Measurements from ENCODE around the gene B4GALT5. TPM values are rescaled to one million over a fixed set of nuclear protein-coding genes. Genes with fewer than 3 reads are reported as not detected.

B4GALT5 gene
- total and polyA plus RNA-seq, 7 donors = 17.1 to 46.0 (median 21.4) TPM

DNA sequence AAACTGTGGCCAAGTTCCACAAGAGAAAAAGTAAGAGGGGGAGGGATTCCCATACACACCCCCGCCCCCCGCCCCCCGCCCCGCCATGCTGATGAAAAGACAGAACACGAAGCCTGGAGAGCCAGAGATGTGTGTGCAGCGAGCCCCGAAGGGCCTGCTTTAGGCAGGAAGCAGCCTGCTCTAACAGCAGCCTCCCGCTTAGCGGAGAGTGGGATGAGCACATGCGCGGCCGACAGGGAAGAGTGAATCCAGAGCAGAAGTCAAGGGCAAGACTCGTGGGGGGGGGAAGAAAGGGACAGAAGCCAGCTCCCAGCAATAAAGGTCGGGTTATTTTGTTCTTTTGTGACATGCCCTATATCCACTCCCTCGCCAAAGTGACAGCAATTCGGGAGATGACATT, 78.5 kb downstream of the B4GALT5 start:
- Histone ChIP-seq H3K4me1 (peaks cover 0 to 59% (median 42%) of the 10 kb centered on the region in 4 donors), H3K9me3 (no peaks in the 10 kb centered on the region), H3K36me3 (peaks cover 0 to 33% (median 13%) of the 10 kb centered on the region in 4 donors), H3K27me3 (no peaks in the 10 kb centered on the region), H3K27ac (peak overlapping the region in 3 of 4 donors; percentile 74 to 81 (median 79)), H3K4me3 (no peak overlapping the region)
- TF ChIP-seq, protein P1, sequence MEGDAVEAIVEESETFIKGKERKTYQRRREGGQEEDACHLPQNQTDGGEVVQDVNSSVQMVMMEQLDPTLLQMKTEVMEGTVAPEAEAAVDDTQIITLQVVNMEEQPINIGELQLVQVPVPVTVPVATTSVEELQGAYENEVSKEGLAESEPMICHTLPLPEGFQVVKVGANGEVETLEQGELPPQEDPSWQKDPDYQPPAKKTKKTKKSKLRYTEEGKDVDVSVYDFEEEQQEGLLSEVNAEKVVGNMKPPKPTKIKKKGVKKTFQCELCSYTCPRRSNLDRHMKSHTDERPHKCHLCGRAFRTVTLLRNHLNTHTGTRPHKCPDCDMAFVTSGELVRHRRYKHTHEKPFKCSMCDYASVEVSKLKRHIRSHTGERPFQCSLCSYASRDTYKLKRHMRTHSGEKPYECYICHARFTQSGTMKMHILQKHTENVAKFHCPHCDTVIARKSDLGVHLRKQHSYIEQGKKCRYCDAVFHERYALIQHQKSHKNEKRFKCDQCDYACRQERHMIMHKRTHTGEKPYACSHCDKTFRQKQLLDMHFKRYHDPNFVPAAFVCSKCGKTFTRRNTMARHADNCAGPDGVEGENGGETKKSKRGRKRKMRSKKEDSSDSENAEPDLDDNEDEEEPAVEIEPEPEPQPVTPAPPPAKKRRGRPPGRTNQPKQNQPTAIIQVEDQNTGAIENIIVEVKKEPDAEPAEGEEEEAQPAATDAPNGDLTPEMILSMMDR (IDR thresholded peaks at IDR 0.05) = no peak
- no peak for TF ChIP-seq POLR2A (IDR thresholded peaks at IDR 0.05)
- TF ChIP-seq POLR2AphosphoS5 (IDR thresholded peaks at IDR 0.05) = peak; percentile 55 to 83 (median 79)
- TF ChIP-seq EP300 (IDR thresholded peaks at IDR 0.05) = no peak
- intact Hi-C loops (cut with DNase I) = loop anchor here (10.0 kb wide), 1 partner anchor 280 kb away; the partner anchor contains the start of gene SPATA2
- WGBS, 2 donors = 33 to 67% methylated on average over 16 of the region's 16 CpGs
- peak; percentile 92 for DNase-seq

DNA sequence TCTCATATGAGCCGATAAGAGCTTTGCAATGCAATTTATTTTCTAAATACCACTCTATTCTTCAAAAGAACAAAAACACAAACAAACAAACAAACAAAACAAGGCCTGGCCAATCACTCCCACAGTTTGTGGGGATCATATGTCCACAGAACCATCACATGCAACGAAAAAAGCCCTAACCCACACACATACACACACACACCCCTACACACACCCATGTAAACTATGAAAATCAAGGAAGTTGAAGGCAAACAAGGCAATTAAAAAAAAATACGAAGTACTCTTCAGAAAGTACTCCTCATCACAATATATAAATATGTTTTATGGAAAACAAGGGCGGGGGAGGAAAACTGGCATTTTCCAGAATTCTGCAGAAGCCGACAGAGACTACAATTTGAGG, 79.6 kb downstream of the B4GALT5 start:
- Histone ChIP-seq H3K9me3 (no peaks in the 10 kb centered on the region), H3K27ac (peak overlapping the region in 3 of 4 donors; percentile 74 to 81 (median 79)), H3K4me3 (no peak overlapping the region), H3K4me1 (peaks cover 0 to 59% (median 42%) of the 10 kb centered on the region in 4 donors), H3K27me3 (no peaks in the 10 kb centered on the region), H3K36me3 (peaks cover 0 to 23% (median 7%) of the 10 kb centered on the region in 4 donors)
- WGBS, 2 donors = 40 to 76% methylated on average over 5 of the region's 5 CpGs
- TF ChIP-seq EP300 (IDR thresholded peaks at IDR 0.05) (no peak), POLR2AphosphoS5 (IDR thresholded peaks at IDR 0.05) (no peak), POLR2A (IDR thresholded peaks at IDR 0.05) (no peak)
- TF ChIP-seq, protein P1 (IDR thresholded peaks at IDR 0.05) = no peak
- no peak for DNase-seq
- intact Hi-C loops (cut with DNase I) = loop anchor here (10.0 kb wide), 1 partner anchor 281 kb away; the partner anchor contains the start of gene SPATA2

DNA sequence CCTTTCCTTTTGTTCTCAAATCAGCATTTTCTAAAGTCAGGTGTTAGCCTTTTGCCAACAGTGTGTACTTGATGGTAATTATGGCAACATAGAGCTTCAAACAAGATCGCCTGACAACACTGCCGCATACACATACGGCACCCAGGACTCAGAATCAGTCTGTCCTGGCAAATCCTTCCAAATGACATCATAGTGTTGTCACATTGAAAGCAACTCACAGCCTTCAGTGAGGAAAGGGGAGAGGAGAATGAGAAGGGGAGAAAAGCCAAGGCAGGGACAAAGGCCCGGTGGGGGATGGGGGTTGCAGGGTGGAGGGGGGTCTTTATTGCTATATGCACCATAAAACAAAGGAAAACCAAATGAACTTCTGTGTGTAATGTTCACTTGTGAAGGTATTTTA, 80.0 kb downstream of the B4GALT5 start:
- no peaks in the 10 kb centered on the region for H3K27me3 ChIP-seq
- H3K4me3 ChIP-seq = no peak overlapping the region
- no peaks in the 10 kb centered on the region for H3K9me3 ChIP-seq
- no peak for DNase-seq
- TF ChIP-seq, protein P1 (IDR thresholded peaks at IDR 0.05) = no peak
- TF ChIP-seq EP300 (IDR thresholded peaks at IDR 0.05) (no peak), POLR2AphosphoS5 (IDR thresholded peaks at IDR 0.05) (no peak), POLR2A (IDR thresholded peaks at IDR 0.05) (no peak)
- peak overlapping the region in 1 of 4 donors; percentile 81 for H3K27ac ChIP-seq
- 75 to 91% methylated on average over 4 of the region's 4 CpGs for WGBS, 2 donors
- H3K4me1 ChIP-seq = peaks cover 0 to 59% (median 42%) of the 10 kb centered on the region in 4 donors
- H3K36me3 ChIP-seq = peaks cover 0 to 18% (median 7%) of the 10 kb centered on the region in 4 donors
- intact Hi-C loops (cut with DNase I) = loop anchor here (10.0 kb wide), 1 partner anchor 281 kb away; the partner anchor contains the start of gene SPATA2

DNA sequence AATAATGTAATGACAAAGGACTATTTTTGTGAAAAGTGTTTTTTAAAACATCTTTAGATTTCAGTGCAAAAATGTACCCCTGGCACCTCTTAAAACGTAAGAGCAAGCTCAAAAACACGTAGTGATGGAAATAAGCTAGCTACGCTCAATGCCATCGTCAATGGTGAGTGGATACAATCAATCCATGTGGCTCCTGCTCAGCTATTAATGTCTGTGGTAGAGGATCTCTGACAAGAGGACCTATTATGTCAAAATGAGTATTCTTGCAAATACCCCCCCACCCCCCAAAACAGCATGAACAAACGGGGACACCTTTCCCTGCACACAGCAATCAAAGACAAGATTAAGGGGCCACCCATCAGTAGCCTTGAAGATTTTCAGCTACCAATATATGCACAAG, 80.7 kb downstream of the B4GALT5 start:
- TF ChIP-seq, protein P1 (IDR thresholded peaks at IDR 0.05) = no peak
- TF ChIP-seq POLR2AphosphoS5 (IDR thresholded peaks at IDR 0.05) (no peak), POLR2A (IDR thresholded peaks at IDR 0.05) (no peak), EP300 (IDR thresholded peaks at IDR 0.05) (no peak)
- Histone ChIP-seq H3K36me3 (peaks cover 0 to 12% (median 6%) of the 10 kb centered on the region in 4 donors), H3K27me3 (no peaks in the 10 kb centered on the region), H3K4me3 (no peak overlapping the region), H3K9me3 (no peaks in the 10 kb centered on the region), H3K4me1 (peaks cover 0 to 59% (median 42%) of the 10 kb centered on the region in 4 donors), H3K27ac (no peak overlapping the region)
- intact Hi-C loops (cut with DNase I) = loop anchor here (10.0 kb wide), 1 partner anchor 282 kb away; the partner anchor contains the start of gene SPATA2
- WGBS, 2 donors = 94 to 95% methylated on average over 5 of the region's 5 CpGs
- DNase-seq = no peak
